Measurements from ENCODE around the gene ARMC3. TPM values are rescaled to one million over a fixed set of nuclear protein-coding genes. Genes with fewer than 3 reads are reported as not detected.

ARMC3 gene
- total and polyA plus RNA-seq, 4 donors, result 0.05 TPM; not detected in 3

DNA sequence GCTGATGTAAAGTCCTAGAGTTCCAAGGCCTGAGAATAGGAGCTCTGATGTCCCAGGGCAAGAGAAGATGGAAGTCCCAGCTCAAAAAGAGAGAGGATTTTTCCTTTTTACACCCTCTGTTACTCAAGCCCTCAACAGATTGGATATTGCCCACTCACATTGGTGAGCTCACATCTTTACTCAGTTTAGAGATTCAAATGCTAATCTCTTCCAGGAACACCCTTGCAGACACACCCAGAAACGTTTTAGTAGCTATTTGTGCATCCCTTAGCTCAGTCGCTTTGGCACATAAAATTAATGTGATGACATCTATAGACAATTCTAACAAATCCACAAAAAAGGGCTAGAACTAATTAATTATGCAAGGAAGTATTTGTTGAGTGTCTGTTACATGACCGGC lies 27.1 kb downstream of the ARMC3 start:
- Histone ChIP-seq H3K9ac (ENCODE audit: low read depth in 1 of 2, low read length in 2 of 2) (no peak overlapping the region), H3K27me3 (ENCODE audit: control insufficient read depth in 4 of 4, insufficient read depth in 4 of 4, low read length in 3 of 4) (no peaks in the 10 kb centered on the region), H3K4me1 (ENCODE audit: control insufficient read depth in 4 of 4, insufficient read depth in 4 of 4, low read length in 3 of 4) (no peaks in the 10 kb centered on the region), H3K4me3 (ENCODE audit: low read depth in 1 of 3, low read length in 3 of 3) (no peak overlapping the region), H3K9me3 (ENCODE audit: control insufficient read depth in 4 of 4, low read length in 3 of 4) (no peaks in the 10 kb centered on the region), H3K27ac (ENCODE audit: low read depth in 1 of 2, low read length in 2 of 2) (no peak overlapping the region), H3K36me3 (ENCODE audit: control insufficient read depth in 4 of 4, insufficient read depth in 3 of 4, low read depth in 1 of 4, low read length in 3 of 4) (no peaks in the 10 kb centered on the region)
- DNase-seq (ENCODE audit: low spot score), result no peak
- 83% methylated on average over 3 of the region's 3 CpGs for WGBS
- TF ChIP-seq EGR1 (IDR thresholded peaks at IDR 0.05; ENCODE audit: low read depth in 2 of 2), result no peak
- no peak for TF ChIP-seq FOXA2 (IDR thresholded peaks at IDR 0.05)
- no peak for TF ChIP-seq JUND (IDR thresholded peaks at IDR 0.05)
- no peak for TF ChIP-seq FOXA1 (IDR thresholded peaks at IDR 0.05)
- TF ChIP-seq GABPA (IDR thresholded peaks at IDR 0.05 in 1 of 2, conservative IDR thresholded peaks at IDR 0.05 in 1 of 2), result no peak

GRCh38 chr10:22958338-22958737 lies 30.5 kb downstream of the ARMC3 start:
- Histone ChIP-seq H3K9me3 (ENCODE audit: control insufficient read depth in 4 of 4, low read length in 3 of 4) (no peaks in the 10 kb centered on the region), H3K27ac (ENCODE audit: low read depth in 1 of 2, low read length in 2 of 2) (no peak overlapping the region), H3K9ac (ENCODE audit: low read depth in 1 of 2, low read length in 2 of 2) (no peak overlapping the region), H3K36me3 (ENCODE audit: control insufficient read depth in 4 of 4, insufficient read depth in 3 of 4, low read depth in 1 of 4, low read length in 3 of 4) (no peaks in the 10 kb centered on the region), H3K4me3 (ENCODE audit: low read depth in 1 of 3, low read length in 3 of 3) (no peak overlapping the region), H3K4me1 (ENCODE audit: control insufficient read depth in 4 of 4, insufficient read depth in 4 of 4, low read length in 3 of 4) (no peaks in the 10 kb centered on the region), H3K27me3 (ENCODE audit: control insufficient read depth in 4 of 4, insufficient read depth in 4 of 4, low read length in 3 of 4) (no peaks in the 10 kb centered on the region)
- DNase-seq (ENCODE audit: low spot score), result no peak
- TF ChIP-seq YY1 (IDR thresholded peaks at IDR 0.05), result no peak
- no peak for TF ChIP-seq EGR1 (IDR thresholded peaks at IDR 0.05; ENCODE audit: low read depth in 2 of 2)
- TF ChIP-seq HNF4A (conservative IDR thresholded peaks at IDR 0.05), result no peak
- no peak for TF ChIP-seq HNF4G (IDR thresholded peaks at IDR 0.05)
- no peak for TF ChIP-seq RAD21 (IDR thresholded peaks at IDR 0.05)
- no peak for TF ChIP-seq FOXA2 (IDR thresholded peaks at IDR 0.05)
- TF ChIP-seq, protein P1, sequence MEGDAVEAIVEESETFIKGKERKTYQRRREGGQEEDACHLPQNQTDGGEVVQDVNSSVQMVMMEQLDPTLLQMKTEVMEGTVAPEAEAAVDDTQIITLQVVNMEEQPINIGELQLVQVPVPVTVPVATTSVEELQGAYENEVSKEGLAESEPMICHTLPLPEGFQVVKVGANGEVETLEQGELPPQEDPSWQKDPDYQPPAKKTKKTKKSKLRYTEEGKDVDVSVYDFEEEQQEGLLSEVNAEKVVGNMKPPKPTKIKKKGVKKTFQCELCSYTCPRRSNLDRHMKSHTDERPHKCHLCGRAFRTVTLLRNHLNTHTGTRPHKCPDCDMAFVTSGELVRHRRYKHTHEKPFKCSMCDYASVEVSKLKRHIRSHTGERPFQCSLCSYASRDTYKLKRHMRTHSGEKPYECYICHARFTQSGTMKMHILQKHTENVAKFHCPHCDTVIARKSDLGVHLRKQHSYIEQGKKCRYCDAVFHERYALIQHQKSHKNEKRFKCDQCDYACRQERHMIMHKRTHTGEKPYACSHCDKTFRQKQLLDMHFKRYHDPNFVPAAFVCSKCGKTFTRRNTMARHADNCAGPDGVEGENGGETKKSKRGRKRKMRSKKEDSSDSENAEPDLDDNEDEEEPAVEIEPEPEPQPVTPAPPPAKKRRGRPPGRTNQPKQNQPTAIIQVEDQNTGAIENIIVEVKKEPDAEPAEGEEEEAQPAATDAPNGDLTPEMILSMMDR (IDR thresholded peaks at IDR 0.05; ENCODE audit: low read depth, low read length, missing input control), result no peak
- no peak for TF ChIP-seq RXRA (IDR thresholded peaks at IDR 0.05)
- no peak for TF ChIP-seq MAX (IDR thresholded peaks at IDR 0.05)
- no peak for TF ChIP-seq FOXA1 (IDR thresholded peaks at IDR 0.05)
- no peak for TF ChIP-seq REST (IDR thresholded peaks at IDR 0.05)
- no peak for TF ChIP-seq GABPA (IDR thresholded peaks at IDR 0.05 in 1 of 2, conservative IDR thresholded peaks at IDR 0.05 in 1 of 2)
- no peak for TF ChIP-seq NR2F2 (IDR thresholded peaks at IDR 0.05)
- no peak for TF ChIP-seq JUND (IDR thresholded peaks at IDR 0.05)
- no peak for TF ChIP-seq SP1 (IDR thresholded peaks at IDR 0.05)
- TF ChIP-seq, protein P2, sequence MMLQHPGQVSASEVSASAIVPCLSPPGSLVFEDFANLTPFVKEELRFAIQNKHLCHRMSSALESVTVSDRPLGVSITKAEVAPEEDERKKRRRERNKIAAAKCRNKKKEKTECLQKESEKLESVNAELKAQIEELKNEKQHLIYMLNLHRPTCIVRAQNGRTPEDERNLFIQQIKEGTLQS (IDR thresholded peaks at IDR 0.05), result no peak
- no peak for TF ChIP-seq TAF1 (conservative IDR thresholded peaks at IDR 0.05)
- TF ChIP-seq ZBTB33 (IDR thresholded peaks at IDR 0.05), result no peak
- 65% methylated on average over 2 of the region's 2 CpGs for WGBS

Measured in liver (tissue), 9 donors.